Coronary artery (tissue), 2 donors: ENCODE measurements around the gene CD300H.

Experiments
- DNase-seq: peaks from one replicate; pipeline ENCODE4 v3.0.0-alpha.2; 2017; ENCODE audit warnings: low spot score
- H3K27ac ChIP-seq, 2 donors: fragments of 200-600 bp; sonication (generic); one replicate each; pipeline ENCODE4 v1.5.1; 2016 to 2019
- H3K4me3 ChIP-seq: fragments of 200-600 bp; sonication (generic); 2 replicates; pipeline ENCODE4 v1.5.1; 2016; ENCODE audit warnings: mild to moderate bottlenecking, moderate library complexity
- CTCF ChIP-seq: fragments of 200-600 bp; sonication (generic); IDR thresholded peaks from one replicate; pipeline ENCODE4 v1.5.1; 2019; ENCODE audit warnings: antibody characterized with exemption

CD300H gene

GRCh38 chr17:74543891-74544760, 23.2 kb downstream of the CD300H start:
- Histone ChIP-seq H3K4me3 (no peak overlapping the region), H3K27ac (no peak overlapping the region)
- no peak for TF ChIP-seq CTCF
- DNase-seq, result no peak

- H3K4me3 ChIP-seq, result no peak overlapping the region
- DNase-seq, result no peak
- no peak for TF ChIP-seq CTCF
- H3K27ac ChIP-seq, result no peak overlapping the region
These were observed 23.9 kb downstream of the CD300H start for GRCh38 chr17:74543406-74543805.

GRCh38 chr17:74542727-74543383, 24.5 kb downstream of the CD300H start:
- DNase-seq, result no peak

GRCh38 chr17:74542166-74542565, 25.1 kb downstream of the CD300H start:
- no peak overlapping the region for H3K4me3 ChIP-seq
- no peak overlapping the region for H3K27ac ChIP-seq
- DNase-seq, result no peak
- TF ChIP-seq CTCF, result no peak

More at GRCh38 chr17:74542727-74543383, 24.5 kb downstream of the CD300H start:
- no peak for TF ChIP-seq CTCF
- H3K4me3 ChIP-seq, result no peak overlapping the region
- no peak overlapping the region for H3K27ac ChIP-seq

- DNase-seq, result no peak
- no peak overlapping the region for H3K27ac ChIP-seq
- TF ChIP-seq CTCF, result no peak
These were observed 25.9 kb downstream of the CD300H start for GRCh38 chr17:74541176-74542111.

GRCh38 chr17:74539281-74539820, 28.0 kb downstream of the CD300H start:
- no peak for TF ChIP-seq CTCF
- DNase-seq, result no peak
- H3K27ac ChIP-seq, result no peak overlapping the region
- no peak overlapping the region for H3K4me3 ChIP-seq

More at GRCh38 chr17:74541176-74542111, 25.9 kb downstream of the CD300H start:
- no peak overlapping the region for H3K4me3 ChIP-seq
